Measurements from ENCODE around the gene TRIM26. TPM values are rescaled to one million over a fixed set of nuclear protein-coding genes. Genes with fewer than 3 reads are reported as not detected.
"Not testable (repeated sequence)": the region's sequence is repeated elsewhere in the genome, so short reads cannot be mapped to it uniquely, and the experiment has no call there.

The TRIM26 gene
- polyA plus RNA-seq, 1 of the 3 experiments (the other 2 are of a cell fraction): 26.1 TPM

DNA sequence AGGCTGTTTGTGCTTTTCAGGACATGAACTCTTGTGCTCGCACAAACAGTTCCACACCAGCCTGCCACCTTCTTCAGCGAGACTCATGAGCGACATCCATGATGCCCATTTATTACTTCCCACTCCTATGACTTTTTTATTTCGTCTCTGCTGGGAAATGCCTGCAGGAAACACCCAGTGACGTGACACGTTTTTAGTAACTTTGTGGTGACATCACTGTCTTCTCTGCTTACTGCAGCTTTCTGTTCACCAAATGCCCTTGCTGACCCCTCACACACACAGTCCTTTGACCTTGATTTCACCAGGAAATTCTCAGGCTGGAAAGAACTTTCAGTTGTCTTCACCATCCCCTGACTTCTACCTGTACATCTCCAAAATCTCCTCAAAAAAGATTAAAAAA lies 68.4 kb downstream of the TRIM26 start:
- Histone ChIP-seq H3F3A (replicated peaks; ENCODE audit: insufficient read depth) (no peaks in the 10 kb centered on the region), H3K27ac (ENCODE audit: low read depth in 2 of 2, low read length in 1 of 2) (no peak overlapping the region), H3K4me1 (ENCODE audit: control insufficient read depth in 1 of 2, insufficient read depth in 2 of 2, low read depth in 1 of 2, low read length in 1 of 2) (peaks cover 0 to 6% of the 10 kb centered on the region in 2 experiments; a peak in 2 of 4 replicates), H3K27me3 (ENCODE audit: insufficient read depth) (peaks cover 27% of the 10 kb centered on the region), H3K9me3 (no peaks in the 10 kb centered on the region), H3K9ac (no peak overlapping the region), H4K20me1 (ENCODE audit: insufficient read depth) (no peaks in the 10 kb centered on the region), H3K36me3 (replicated peaks in 1 of 2; ENCODE audit: control insufficient read depth in 1 of 2, insufficient read depth in 2 of 2, low read length in 1 of 2) (no peaks in the 10 kb centered on the region), H3K79me2 (ENCODE audit: insufficient read depth) (no peaks in the 10 kb centered on the region), H3K4me2 (no peak overlapping the region), H3K4me3 (ENCODE audit: low read depth in 2 of 2, low read length in 1 of 2) (no peak overlapping the region), H3K9me2 (no peaks in the 10 kb centered on the region), H2AFZ (ENCODE audit: low read depth) (no peak overlapping the region)
- DNase-seq: no peak
- no peak for TF ChIP-seq RCOR1 (IDR thresholded peaks at IDR 0.05; ENCODE audit: low read length)
- no peak for TF ChIP-seq TAF1 (IDR thresholded peaks at IDR 0.05; ENCODE audit: borderline replicate concordance, low read depth, low read length)
- 29% methylated on average over 6 of the region's 6 CpGs for WGBS (ENCODE audit: low lambda C conversion rate)
- ChIA-PET POLR2A (no interaction called here), CTCF (interaction anchor here (0.6 to 9.3 kb wide), 3 partner anchors 13 to 252 kb away, joined by 3 to 91 read pairs (median 21); no protein-coding TSS in a partner anchor)

GRCh38 chr6:30143780-30144179 lies 69.4 kb downstream of the TRIM26 start:
- 16% methylated on average over 2 of the region's 2 CpGs for WGBS (ENCODE audit: low lambda C conversion rate)
- POLR2A ChIA-PET: no interaction called here
- no peaks in the 10 kb centered on the region for H3K79me2 ChIP-seq (ENCODE audit: insufficient read depth)
- H3K4me3 ChIP-seq (ENCODE audit: low read depth in 2 of 2, low read length in 1 of 2): no peak overlapping the region
- no peaks in the 10 kb centered on the region for H3K9me2 ChIP-seq
- H3K4me2 ChIP-seq: no peak overlapping the region
- TF ChIP-seq, protein P1, sequence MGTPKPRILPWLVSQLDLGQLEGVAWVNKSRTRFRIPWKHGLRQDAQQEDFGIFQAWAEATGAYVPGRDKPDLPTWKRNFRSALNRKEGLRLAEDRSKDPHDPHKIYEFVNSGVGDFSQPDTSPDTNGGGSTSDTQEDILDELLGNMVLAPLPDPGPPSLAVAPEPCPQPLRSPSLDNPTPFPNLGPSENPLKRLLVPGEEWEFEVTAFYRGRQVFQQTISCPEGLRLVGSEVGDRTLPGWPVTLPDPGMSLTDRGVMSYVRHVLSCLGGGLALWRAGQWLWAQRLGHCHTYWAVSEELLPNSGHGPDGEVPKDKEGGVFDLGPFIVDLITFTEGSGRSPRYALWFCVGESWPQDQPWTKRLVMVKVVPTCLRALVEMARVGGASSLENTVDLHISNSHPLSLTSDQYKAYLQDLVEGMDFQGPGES (IDR thresholded peaks at IDR 0.05; ENCODE audit: low read depth, low read length): no peak
- TF ChIP-seq NFIC (IDR thresholded peaks at IDR 0.05; ENCODE audit: borderline replicate concordance) (no peak), GATA2 (CRISPR knock-in tag; IDR thresholded peaks at IDR 0.05) (peak; percentile 85), RCOR1 (IDR thresholded peaks at IDR 0.05; ENCODE audit: low read length) (peak; percentile 73; the same call in 1 of the 2 replicates), MXI1 (IDR thresholded peaks at IDR 0.05; ENCODE audit: low read depth, low read length) (peak; percentile 80), EP300 (IDR thresholded peaks at IDR 0.05; ENCODE audit: borderline replicate concordance in 1 of 2, low read depth in 1 of 2, low read length in 1 of 2) (peak in 1 of 2 experiments; percentile 64; a peak in 1 of 4 replicates)
- H3K4me1 ChIP-seq (ENCODE audit: control insufficient read depth in 1 of 2, insufficient read depth in 2 of 2, low read depth in 1 of 2, low read length in 1 of 2): peaks cover 0 to 6% of the 10 kb centered on the region in 2 experiments; a peak in 2 of 4 replicates
- H3K36me3 ChIP-seq (replicated peaks in 1 of 2; ENCODE audit: control insufficient read depth in 1 of 2, insufficient read depth in 2 of 2, low read length in 1 of 2): no peaks in the 10 kb centered on the region
- no peak overlapping the region for H2AFZ ChIP-seq (ENCODE audit: low read depth)
- H3K27ac ChIP-seq (ENCODE audit: low read depth in 2 of 2, low read length in 1 of 2): no peak overlapping the region
- H3F3A ChIP-seq (replicated peaks; ENCODE audit: insufficient read depth): no peaks in the 10 kb centered on the region
- no peaks in the 10 kb centered on the region for H4K20me1 ChIP-seq (ENCODE audit: insufficient read depth)
- H3K9me3 ChIP-seq: no peaks in the 10 kb centered on the region
- H3K27me3 ChIP-seq (ENCODE audit: insufficient read depth): peaks cover 27% of the 10 kb centered on the region
- CTCF ChIA-PET: interaction anchor here (3.6 to 9.3 kb wide), 2 partner anchors 12 to 40 kb away, joined by 21 to 91 read pairs; no protein-coding TSS in a partner anchor
- H3K9ac ChIP-seq: no peak overlapping the region
- DNase-seq: peak; percentile 42

DNA sequence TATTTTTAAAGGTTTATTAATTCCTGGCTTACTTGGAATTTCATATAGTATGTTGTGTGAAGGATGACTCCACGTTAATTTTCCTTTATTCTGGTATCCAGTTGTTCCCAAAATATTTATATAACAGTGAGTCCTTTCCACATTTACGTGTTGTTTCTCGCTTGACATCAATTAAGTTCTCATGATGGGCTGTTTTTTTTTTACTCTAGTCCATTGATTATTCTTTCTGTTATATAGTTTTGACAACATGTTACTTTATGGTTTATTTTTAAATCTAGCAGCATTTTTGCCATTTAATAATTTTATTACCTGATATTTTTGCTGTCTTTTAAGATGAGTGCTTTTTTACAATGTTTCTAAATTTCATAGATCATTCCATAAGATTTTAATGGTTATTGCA lies 70.5 kb downstream of the TRIM26 start:
- POLR2A ChIA-PET: no interaction called here
- 30% methylated on average over 3 of the region's 3 CpGs for WGBS (ENCODE audit: low lambda C conversion rate)

DNA sequence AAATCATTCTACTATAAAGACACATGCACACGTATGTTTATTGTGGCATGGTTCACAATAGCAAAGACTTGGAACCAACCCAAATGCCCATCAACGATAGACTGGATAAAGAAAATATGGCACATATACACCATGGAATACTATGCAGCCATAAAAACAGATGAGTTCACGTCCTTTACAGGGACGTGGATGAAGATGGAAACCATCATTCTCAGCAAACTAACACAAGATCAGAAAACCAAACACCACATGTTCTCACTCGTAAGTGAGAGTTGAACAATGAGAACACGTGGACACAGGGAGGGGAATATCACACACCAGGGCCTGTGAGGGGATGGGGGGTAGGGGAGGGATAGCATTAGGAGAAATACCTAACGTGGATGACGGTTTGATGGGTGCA lies 73.0 kb downstream of the TRIM26 start:
- H3K27ac ChIP-seq (ENCODE audit: low read depth in 2 of 2, low read length in 1 of 2); H4K20me1 ChIP-seq (ENCODE audit: insufficient read depth); DNase-seq; POLR2A ChIA-PET; H2AFZ ChIP-seq (ENCODE audit: low read depth); H3K4me1 ChIP-seq (ENCODE audit: control insufficient read depth in 1 of 2, insufficient read depth in 2 of 2, low read depth in 1 of 2, low read length in 1 of 2); H3K36me3 ChIP-seq (replicated peaks in 1 of 2; ENCODE audit: control insufficient read depth in 1 of 2, insufficient read depth in 2 of 2, low read length in 1 of 2); H3K9ac ChIP-seq; H3K4me2 ChIP-seq; H3K9me2 ChIP-seq; H3K79me2 ChIP-seq (ENCODE audit: insufficient read depth); H3K9me3 ChIP-seq; H3K4me3 ChIP-seq (ENCODE audit: low read depth in 2 of 2, low read length in 1 of 2); H3F3A ChIP-seq (replicated peaks; ENCODE audit: insufficient read depth): not testable (repeated sequence)
- peaks cover 35% of the 10 kb centered on the region for H3K27me3 ChIP-seq (ENCODE audit: insufficient read depth)
- WGBS (ENCODE audit: low lambda C conversion rate): 10% methylated on average over 8 of the region's 8 CpGs
- CTCF ChIA-PET: interaction anchor here (9.3 kb wide), 1 partner anchor 9 kb away, joined by 91 read pairs; no protein-coding TSS in a partner anchor

More for the DNA sequence above, 70.5 kb downstream of the TRIM26 start:
- CTCF ChIA-PET: interaction anchor here (1.0 to 9.3 kb wide), 4 partner anchors 11 to 39 kb away, joined by 3 to 91 read pairs (median 12); no protein-coding TSS in a partner anchor
- Histone ChIP-seq H3K4me2 (no peak overlapping the region), H3K9me2 (no peaks in the 10 kb centered on the region), H3K79me2 (ENCODE audit: insufficient read depth) (no peaks in the 10 kb centered on the region), H3K36me3 (replicated peaks in 1 of 2; ENCODE audit: control insufficient read depth in 1 of 2, insufficient read depth in 2 of 2, low read length in 1 of 2) (no peaks in the 10 kb centered on the region), H3K9me3 (no peaks in the 10 kb centered on the region), H3K27ac (ENCODE audit: low read depth in 2 of 2, low read length in 1 of 2) (no peak overlapping the region), H3K4me1 (ENCODE audit: control insufficient read depth in 1 of 2, insufficient read depth in 2 of 2, low read depth in 1 of 2, low read length in 1 of 2) (peaks cover 0 to 6% of the 10 kb centered on the region in 2 experiments; a peak in 2 of 4 replicates), H3K9ac (no peak overlapping the region), H3F3A (replicated peaks; ENCODE audit: insufficient read depth) (no peaks in the 10 kb centered on the region), H2AFZ (ENCODE audit: low read depth) (no peak overlapping the region), H4K20me1 (ENCODE audit: insufficient read depth) (no peaks in the 10 kb centered on the region), H3K27me3 (ENCODE audit: insufficient read depth) (peaks cover 27% of the 10 kb centered on the region), H3K4me3 (ENCODE audit: low read depth in 2 of 2, low read length in 1 of 2) (no peak overlapping the region)
- TF ChIP-seq ZBTB33 (IDR thresholded peaks at IDR 0.05; ENCODE audit: borderline replicate concordance, low read depth): no peak
- no peak for TF ChIP-seq GABPA (IDR thresholded peaks at IDR 0.05; ENCODE audit: low read depth)
- TF ChIP-seq FOSL2 (IDR thresholded peaks at IDR 0.05; ENCODE audit: borderline replicate concordance, low read depth): no peak
- no peak for TF ChIP-seq RXRA (IDR thresholded peaks at IDR 0.05; ENCODE audit: borderline replicate concordance, low read depth)
- TF ChIP-seq RAD21 (IDR thresholded peaks at IDR 0.05; ENCODE audit: low read length): no peak
- no peak for TF ChIP-seq TAF1 (IDR thresholded peaks at IDR 0.05; ENCODE audit: borderline replicate concordance, low read depth, low read length)
- DNase-seq: no peak

Measured in SK-N-SH (cell line).